PC-3 (cell line): ENCODE data around the gene PIAS2. TPM values are rescaled to one million over a fixed set of nuclear protein-coding genes. Genes with fewer than 3 reads are reported as not detected.

Experiments
- ATAC-seq: fragments of 200-7000 bp; cut with Tn5 transposase; 2 replicates; pipeline ENCODE4 v1.9.1; 2020; ENCODE audit warnings: mild to moderate bottlenecking, moderate library complexity
- BruUV-seq: library from RNA; stranded (reverse); fragments of 400-500 nt; replicated peaks from 2 replicates; lab custom pipeline; 2021; lab: Mats Ljungman, UMichigan
- CTCF ChIA-PET: fragments of 300-600 bp; sonication (Branson Sonifier 250); formaldehyde crosslinking; loops from one replicate; lab custom pipeline; 2022; ENCODE audit warnings: antibody characterized with exemption; lab: Charles Lee
- POLR2A ChIA-PET: fragments of 300-600 bp; sonication (Branson Sonifier 250); formaldehyde crosslinking; loops from one replicate; lab custom pipeline; 2022; ENCODE audit warnings: antibody characterized with exemption; ENCODE audit not compliant: unreplicated experiment; lab: Charles Lee
- DNase-seq: peaks from one replicate; pipeline ENCODE4 v3.0.0-alpha.2; 2015
- H2AFZ ChIP-seq: fragments of 300-600 bp; sonication (generic); 2 replicates; pipeline ENCODE4 v1.6.0; 2016; ENCODE audit warnings: antibody characterized with exemption, low read length
- H3F3A ChIP-seq: fragments of 300-600 bp; sonication (generic); one replicate; pipeline ENCODE4 v1.6.0; 2017; ENCODE audit warnings: antibody characterized with exemption, low read length, control low read depth, mild to moderate bottlenecking; ENCODE audit not compliant: unreplicated experiment
- H3K27ac ChIP-seq: fragments of 300-600 bp; sonication (generic); 2 replicates; pipeline ENCODE4 v1.5.1; 2016; ENCODE audit warnings: mild to moderate bottlenecking, low read length
- H3K27me3 ChIP-seq: fragments of 300-600 bp; sonication (generic); 2 replicates; pipeline ENCODE4 v1.6.1; 2016; ENCODE audit warnings: low read length, mixed read lengths
- H3K36me3 ChIP-seq: fragments of 300-600 bp; sonication (generic); 2 replicates; pipeline ENCODE4 v1.6.1; 2016; ENCODE audit warnings: low read depth, mixed run types, low read length, mixed read lengths
- H3K4me1 ChIP-seq: fragments of 300-600 bp; sonication (generic); 2 replicates; pipeline ENCODE4 v1.5.1; 2016; ENCODE audit warnings: low read length; ENCODE audit not compliant: insufficient read depth
- H3K4me2 ChIP-seq: fragments of 300-600 bp; sonication (generic); 2 replicates; pipeline ENCODE4 v1.6.0; 2016; ENCODE audit warnings: low read length
- H3K4me3 ChIP-seq: fragments of 300-600 bp; sonication (generic); 2 replicates; pipeline ENCODE4 v1.5.1; 2016; ENCODE audit warnings: mild to moderate bottlenecking, low read length, mixed read lengths
- H3K79me2 ChIP-seq: fragments of 300-600 bp; sonication (generic); 2 replicates; pipeline ENCODE4 v1.6.1; 2017; ENCODE audit warnings: low read length, mixed read lengths
- H3K9ac ChIP-seq: fragments of 300-600 bp; sonication (generic); 2 replicates; pipeline ENCODE4 v1.6.0; 2016; ENCODE audit warnings: mild to moderate bottlenecking, low read length
- H3K9me2 ChIP-seq: fragments of 300-600 bp; sonication (generic); replicated peaks from 2 replicates; pipeline ENCODE4 v1.6.1; 2016; ENCODE audit warnings: mixed run types, low read length, mixed read lengths
- H3K9me3 ChIP-seq: fragments of 300-600 bp; sonication (generic); 2 replicates; pipeline ENCODE4 v1.6.1; 2016; ENCODE audit warnings: low read length, mixed read lengths
- H4K20me1 ChIP-seq: fragments of 300-600 bp; sonication (generic); 2 replicates; pipeline ENCODE4 v1.6.1; 2016; ENCODE audit warnings: low read length, mixed read lengths
- EZH2 ChIP-seq: fragments of 300-600 bp; sonication (generic); IDR thresholded peaks from one replicate; pipeline ENCODE4 v1.6.1; 2017; ENCODE audit warnings: antibody characterized with exemption, mild to moderate bottlenecking, low read length; ENCODE audit not compliant: unreplicated experiment
- EZH2phosphoT487 ChIP-seq: fragments of 300-600 bp; sonication (generic); IDR thresholded peaks from 2 replicates; pipeline ENCODE4 v1.6.1; 2018; ENCODE audit warnings: mild to moderate bottlenecking, antibody characterized with exemption, low read length, borderline replicate concordance
- intact Hi-C: fragments of 100-400 bp; cut with micrococcal nuclease; formaldehyde crosslinking; loops from 2 replicates; pipeline ENCODE4 v1.9.0; 2023
- total RNA-seq: library from RNA; depleted of rRNA; stranded (reverse); fragments of >200 nt; gene quantifications from 2 replicates; pipeline ENCODE4 v1.2.3, GENCODE V29; 2014
- TF ChIP-seq, protein P1 (sequence below): fragments of 300-600 bp; sonication (generic); conservative IDR thresholded peaks from 2 replicates; pipeline ENCODE4 v1.5.1; 2017; ENCODE audit warnings: antibody characterized with exemption, low read depth, mild to moderate bottlenecking, low read length

Gene PIAS2
- total RNA-seq, 1 experiment from 2014 or later: 13.5 TPM

GRCh38 chr18:46831434-46831833 lies 85.9 kb downstream of the PIAS2 start:
- Histone ChIP-seq H3F3A (no peaks in the 10 kb centered on the region), H3K4me1 (no peaks in the 10 kb centered on the region), H3K4me3 (no peak overlapping the region), H3K9ac (no peak overlapping the region), H4K20me1 (no peaks in the 10 kb centered on the region), H3K9me3 (no peaks in the 10 kb centered on the region), H3K4me2 (no peak overlapping the region), H3K27me3 (no peaks in the 10 kb centered on the region), H3K9me2 (no peaks in the 10 kb centered on the region), H3K79me2 (no peaks in the 10 kb centered on the region), H2AFZ (no peak overlapping the region), H3K36me3 (no peaks in the 10 kb centered on the region; the same call in 1 of the 2 replicates), H3K27ac (no peak overlapping the region)
- DNase-seq: no peak
- TF ChIP-seq, protein P1, sequence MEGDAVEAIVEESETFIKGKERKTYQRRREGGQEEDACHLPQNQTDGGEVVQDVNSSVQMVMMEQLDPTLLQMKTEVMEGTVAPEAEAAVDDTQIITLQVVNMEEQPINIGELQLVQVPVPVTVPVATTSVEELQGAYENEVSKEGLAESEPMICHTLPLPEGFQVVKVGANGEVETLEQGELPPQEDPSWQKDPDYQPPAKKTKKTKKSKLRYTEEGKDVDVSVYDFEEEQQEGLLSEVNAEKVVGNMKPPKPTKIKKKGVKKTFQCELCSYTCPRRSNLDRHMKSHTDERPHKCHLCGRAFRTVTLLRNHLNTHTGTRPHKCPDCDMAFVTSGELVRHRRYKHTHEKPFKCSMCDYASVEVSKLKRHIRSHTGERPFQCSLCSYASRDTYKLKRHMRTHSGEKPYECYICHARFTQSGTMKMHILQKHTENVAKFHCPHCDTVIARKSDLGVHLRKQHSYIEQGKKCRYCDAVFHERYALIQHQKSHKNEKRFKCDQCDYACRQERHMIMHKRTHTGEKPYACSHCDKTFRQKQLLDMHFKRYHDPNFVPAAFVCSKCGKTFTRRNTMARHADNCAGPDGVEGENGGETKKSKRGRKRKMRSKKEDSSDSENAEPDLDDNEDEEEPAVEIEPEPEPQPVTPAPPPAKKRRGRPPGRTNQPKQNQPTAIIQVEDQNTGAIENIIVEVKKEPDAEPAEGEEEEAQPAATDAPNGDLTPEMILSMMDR: no peak
- TF ChIP-seq EZH2phosphoT487: no peak
- no peak for TF ChIP-seq EZH2
- ChIA-PET POLR2A (no interaction called here), CTCF (no interaction called here)
- intact Hi-C loops: no loop called here
- no TSS peak for BruUV-seq
- ATAC-seq: no peak

GRCh38 chr18:46830633-46831032 lies 86.7 kb downstream of the PIAS2 start:
- no peaks in the 10 kb centered on the region; the same call in 1 of the 2 replicates for H3K36me3 ChIP-seq
- CTCF ChIA-PET: no interaction called here

DNA sequence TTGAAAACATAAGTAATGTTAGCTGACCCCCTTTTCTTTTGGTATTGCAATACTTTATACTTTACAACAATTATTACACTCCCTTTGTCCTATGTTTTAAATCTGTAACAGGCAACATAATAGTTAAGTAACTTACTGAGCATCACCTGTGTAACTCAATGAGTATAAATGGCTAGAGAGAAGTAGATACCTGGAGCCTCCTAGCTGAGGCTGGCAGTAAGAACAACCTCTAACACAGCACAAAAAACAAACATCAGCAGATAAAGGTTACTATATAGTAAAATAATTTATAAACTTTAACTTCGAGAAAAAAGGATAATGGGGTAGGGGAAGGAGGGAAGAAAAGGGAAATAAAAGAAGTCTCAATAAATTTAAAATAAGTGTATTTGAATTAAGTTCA lies 87.4 kb downstream of the PIAS2 start:
- ChIA-PET CTCF (no interaction called here), POLR2A (no interaction called here)
- no TSS peak for BruUV-seq
- Histone ChIP-seq H3K4me2 (no peak overlapping the region), H3K9me2 (no peaks in the 10 kb centered on the region), H3K9ac (no peak overlapping the region), H3K27ac (no peak overlapping the region), H2AFZ (no peak overlapping the region), H3K27me3 (no peaks in the 10 kb centered on the region), H3K4me3 (no peak overlapping the region), H3K4me1 (no peaks in the 10 kb centered on the region), H4K20me1 (no peaks in the 10 kb centered on the region), H3F3A (no peaks in the 10 kb centered on the region), H3K79me2 (no peaks in the 10 kb centered on the region), H3K36me3 (no peaks in the 10 kb centered on the region; the same call in 1 of the 2 replicates), H3K9me3 (no peaks in the 10 kb centered on the region)
- DNase-seq (no peak), ATAC-seq (no peak)
- TF ChIP-seq EZH2phosphoT487 (no peak), EZH2 (no peak)
- TF ChIP-seq, protein P1: no peak
- intact Hi-C loops: no loop called here

More at GRCh38 chr18:46830633-46831032, 86.7 kb downstream of the PIAS2 start:
- no peaks in the 10 kb centered on the region for H3F3A ChIP-seq
- no peak for ATAC-seq
- no peak overlapping the region for H3K4me2 ChIP-seq
- H4K20me1 ChIP-seq: no peaks in the 10 kb centered on the region
- H3K9me2 ChIP-seq: no peaks in the 10 kb centered on the region
- POLR2A ChIA-PET: no interaction called here
- no peaks in the 10 kb centered on the region for H3K79me2 ChIP-seq
- no peak overlapping the region for H3K4me3 ChIP-seq
- no peak for DNase-seq
- TF ChIP-seq EZH2 (no peak), EZH2phosphoT487 (no peak)
- TF ChIP-seq, protein P1: no peak
- no peak overlapping the region for H3K9ac ChIP-seq
- BruUV-seq: no TSS peak
- H3K9me3 ChIP-seq: no peaks in the 10 kb centered on the region
- no peaks in the 10 kb centered on the region for H3K27me3 ChIP-seq
- intact Hi-C loops: no loop called here
- H3K4me1 ChIP-seq: no peaks in the 10 kb centered on the region
- H2AFZ ChIP-seq: no peak overlapping the region
- no peak overlapping the region for H3K27ac ChIP-seq
